ENCODE results near the gene ARID1B.

The ARID1B gene

DNA sequence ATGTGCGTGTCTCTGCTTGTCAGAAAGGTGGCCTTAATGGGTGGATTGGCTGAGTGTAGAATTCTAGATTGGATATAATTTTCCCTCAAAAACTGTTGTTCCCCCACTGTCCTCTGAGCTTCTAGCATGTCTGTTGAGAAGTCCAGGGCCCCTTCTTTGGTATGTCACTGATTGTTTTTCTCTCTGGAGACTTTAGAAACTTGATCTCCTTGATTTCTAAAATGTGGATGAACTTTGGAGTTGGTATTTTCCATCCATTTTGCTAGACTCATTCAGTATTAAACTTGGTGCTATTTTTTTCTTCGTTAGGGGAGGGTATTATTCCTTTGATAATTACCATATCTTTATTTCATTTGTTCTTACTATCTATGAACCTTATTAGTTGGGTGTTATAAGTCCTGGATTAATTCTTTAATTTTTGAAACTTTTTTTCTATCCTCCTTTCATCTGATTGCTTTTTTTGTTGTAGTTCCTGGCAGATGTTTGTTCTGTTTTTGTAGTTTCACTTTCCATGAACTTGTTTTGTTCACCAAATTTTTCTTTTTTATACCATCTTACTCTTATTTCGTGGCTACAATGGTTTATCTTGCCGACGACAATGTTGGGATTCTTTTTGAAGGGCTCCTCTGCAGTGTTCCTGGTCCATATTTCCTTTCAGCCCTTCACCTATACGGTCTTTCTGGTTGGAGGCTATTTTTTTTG, 68.4 kb downstream of the ARID1B start:
- H2AFZ ChIP-seq (ENCODE audit: insufficient read depth, low read length, poor library complexity): no peak overlapping the region
- no peak for DNase-seq
- no peak overlapping the region for H3K14ac ChIP-seq (ENCODE audit: low read length)
- WGBS (ENCODE audit: extremely low coverage, insufficient coverage, insufficient read length): no CpG with 5 or more reads among the region's 6 CpGs
- H2BK120ac ChIP-seq (ENCODE audit: insufficient read depth, low read length, poor library complexity): no peak overlapping the region
- H3K27ac ChIP-seq (ENCODE audit: low read depth, low read length): no peak overlapping the region
- no peak overlapping the region for H3K18ac ChIP-seq (ENCODE audit: low read length)
- H4K12ac ChIP-seq (ENCODE audit: low read depth, low read length): no peak overlapping the region
- H3K23ac ChIP-seq (ENCODE audit: low read length): no peak overlapping the region
- H3K79me2 ChIP-seq (ENCODE audit: control insufficient read depth, insufficient read depth, low read length, poor library complexity): peaks cover 8% of the 10 kb centered on the region
- H4K91ac ChIP-seq (ENCODE audit: low read depth, low read length): no peak overlapping the region
- peaks cover 0 to 2% of the 10 kb centered on the region in 2 experiments for H3K4me1 ChIP-seq (ENCODE audit: control insufficient read depth in 1 of 2, insufficient read depth in 2 of 2, low read length in 2 of 2)
- no peak overlapping the region for H3K4me3 ChIP-seq (ENCODE audit: low read depth, low read length)
- H2BK5ac ChIP-seq (ENCODE audit: low read depth, low read length, poor library complexity): no peak overlapping the region
- no peaks in the 10 kb centered on the region for H3K27me3 ChIP-seq (ENCODE audit: insufficient read depth, low read length)
- H2AK5ac ChIP-seq (ENCODE audit: low read length): no peak overlapping the region
- H2BK12ac ChIP-seq (ENCODE audit: low read length): no peak overlapping the region
- no peaks in the 10 kb centered on the region for H3K9me3 ChIP-seq (ENCODE audit: insufficient read depth, low read depth, low read length)
- H4K8ac ChIP-seq (ENCODE audit: low read depth, low read length): no peak overlapping the region
- H3K36me3 ChIP-seq (ENCODE audit: control insufficient read depth in 1 of 2, insufficient read depth in 2 of 2, low read length in 2 of 2): no peaks in the 10 kb centered on the region
- H3K4ac ChIP-seq (ENCODE audit: low read depth, low read length): no peak overlapping the region
- no peak overlapping the region for H3K4me2 ChIP-seq (ENCODE audit: low read length)
- H3K79me1 ChIP-seq (ENCODE audit: low read length): no peaks in the 10 kb centered on the region
- no peak overlapping the region for H3K9ac ChIP-seq (ENCODE audit: low read length)

DNA sequence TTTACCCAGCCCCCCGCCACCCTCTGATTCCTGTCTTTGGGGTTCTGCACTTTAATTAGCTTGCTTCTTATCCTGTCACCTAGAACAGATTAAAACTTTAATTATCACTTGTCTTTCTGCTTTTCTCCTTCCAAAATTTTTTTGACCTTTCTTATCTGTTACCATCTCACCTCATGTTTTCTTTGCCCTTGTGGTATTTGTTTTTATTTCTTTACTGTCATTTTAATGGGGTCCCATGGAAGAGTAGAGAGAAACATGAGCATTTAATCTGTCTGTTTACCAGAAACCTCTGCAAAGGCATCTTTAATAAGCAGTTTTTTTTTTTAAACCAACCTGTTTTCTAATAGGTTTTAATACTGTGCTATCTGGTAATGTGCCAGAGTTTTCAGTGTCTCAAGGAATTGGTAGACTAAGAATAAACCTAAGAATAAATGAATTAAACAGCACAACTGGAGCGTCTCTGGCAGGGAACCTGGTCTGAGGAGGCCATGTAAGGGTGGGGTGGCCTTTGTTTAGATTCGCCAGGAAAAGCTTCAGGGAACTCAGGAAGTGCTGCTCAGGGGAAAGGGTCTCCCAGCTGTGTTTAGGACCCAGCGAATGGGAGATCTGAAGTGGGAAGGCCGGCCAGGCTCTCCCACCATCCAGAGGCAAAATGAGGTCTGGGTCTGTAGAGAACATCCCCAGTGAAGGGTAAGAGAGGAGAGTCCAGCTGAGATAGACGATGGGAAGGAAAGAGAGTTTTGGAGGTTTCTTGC, 69.8 kb downstream of the ARID1B start:
- H3K18ac ChIP-seq (ENCODE audit: low read length): no peak overlapping the region
- H4K91ac ChIP-seq (ENCODE audit: low read depth, low read length): no peak overlapping the region
- H3K36me3 ChIP-seq (ENCODE audit: control insufficient read depth in 1 of 2, insufficient read depth in 2 of 2, low read length in 2 of 2): no peaks in the 10 kb centered on the region
- no peak overlapping the region for H2BK12ac ChIP-seq (ENCODE audit: low read length)
- H2AFZ ChIP-seq (ENCODE audit: insufficient read depth, low read length, poor library complexity): no peak overlapping the region
- H3K14ac ChIP-seq (ENCODE audit: low read length): no peak overlapping the region
- H3K4me3 ChIP-seq (ENCODE audit: low read depth, low read length): no peak overlapping the region
- H3K9me3 ChIP-seq (ENCODE audit: insufficient read depth, low read depth, low read length): no peaks in the 10 kb centered on the region
- no peaks in the 10 kb centered on the region for H3K27me3 ChIP-seq (ENCODE audit: insufficient read depth, low read length)
- no peak overlapping the region for H3K9ac ChIP-seq (ENCODE audit: low read length)
- no peak overlapping the region for H3K23ac ChIP-seq (ENCODE audit: low read length)
- no CpG with 5 or more reads among the region's 6 CpGs for WGBS (ENCODE audit: extremely low coverage, insufficient coverage, insufficient read length)
- no peak for DNase-seq
- H3K79me2 ChIP-seq (ENCODE audit: control insufficient read depth, insufficient read depth, low read length, poor library complexity): peaks cover 8% of the 10 kb centered on the region
- peak overlapping the region; percentile 44 for H4K12ac ChIP-seq (ENCODE audit: low read depth, low read length)
- H3K4me1 ChIP-seq (ENCODE audit: control insufficient read depth in 1 of 2, insufficient read depth in 2 of 2, low read length in 2 of 2): peaks cover 0 to 1% of the 10 kb centered on the region in 2 experiments
- no peak overlapping the region for H2BK5ac ChIP-seq (ENCODE audit: low read depth, low read length, poor library complexity)
- H3K4ac ChIP-seq (ENCODE audit: low read depth, low read length): peak overlapping the region; percentile 1
- H3K27ac ChIP-seq (ENCODE audit: low read depth, low read length): no peak overlapping the region
- H3K4me2 ChIP-seq (ENCODE audit: low read length): no peak overlapping the region
- no peak overlapping the region for H4K8ac ChIP-seq (ENCODE audit: low read depth, low read length)
- no peak overlapping the region for H2BK120ac ChIP-seq (ENCODE audit: insufficient read depth, low read length, poor library complexity)
- no peaks in the 10 kb centered on the region for H3K79me1 ChIP-seq (ENCODE audit: low read length)
- no peak overlapping the region for H2AK5ac ChIP-seq (ENCODE audit: low read length)

DNA sequence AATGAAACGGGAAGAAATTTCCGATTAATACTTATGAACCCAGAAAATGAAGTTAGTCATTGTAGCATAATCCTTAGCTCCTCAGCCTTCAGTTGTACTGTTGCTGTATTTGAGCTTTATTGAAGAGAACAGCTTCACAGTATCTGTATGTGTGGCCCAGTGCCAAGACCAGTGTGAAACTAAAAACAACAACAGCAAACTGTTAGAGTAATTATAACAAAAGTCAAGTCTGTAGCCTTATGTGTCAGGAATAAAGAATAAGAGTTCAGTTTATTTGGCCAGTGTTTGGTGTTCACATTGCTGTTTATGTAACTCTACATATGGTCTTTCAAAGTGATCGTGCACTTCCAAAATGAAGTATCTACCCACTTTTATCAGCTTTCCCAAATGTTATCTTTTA, 70.9 kb downstream of the ARID1B start:
- Histone ChIP-seq H3K9ac (ENCODE audit: low read length) (no peak overlapping the region), H2BK12ac (ENCODE audit: low read length) (no peak overlapping the region), H3K27me3 (ENCODE audit: insufficient read depth, low read length) (no peaks in the 10 kb centered on the region), H3K27ac (ENCODE audit: low read depth, low read length) (no peak overlapping the region), H3K79me1 (ENCODE audit: low read length) (no peaks in the 10 kb centered on the region), H3K4me2 (ENCODE audit: low read length) (no peak overlapping the region), H3K4ac (ENCODE audit: low read depth, low read length) (no peak overlapping the region), H3K36me3 (ENCODE audit: control insufficient read depth in 1 of 2, insufficient read depth in 2 of 2, low read length in 2 of 2) (no peaks in the 10 kb centered on the region), H3K9me3 (ENCODE audit: insufficient read depth, low read depth, low read length) (no peaks in the 10 kb centered on the region), H3K23ac (ENCODE audit: low read length) (no peak overlapping the region), H3K18ac (ENCODE audit: low read length) (no peak overlapping the region), H4K12ac (ENCODE audit: low read depth, low read length) (no peak overlapping the region), H2BK120ac (ENCODE audit: insufficient read depth, low read length, poor library complexity) (no peak overlapping the region), H4K91ac (ENCODE audit: low read depth, low read length) (no peak overlapping the region), H4K8ac (ENCODE audit: low read depth, low read length) (no peak overlapping the region), H2AFZ (ENCODE audit: insufficient read depth, low read length, poor library complexity) (no peak overlapping the region), H3K14ac (ENCODE audit: low read length) (no peak overlapping the region), H3K4me1 (ENCODE audit: control insufficient read depth in 1 of 2, insufficient read depth in 2 of 2, low read length in 2 of 2) (no peaks in the 10 kb centered on the region), H2AK5ac (ENCODE audit: low read length) (no peak overlapping the region), H2BK5ac (ENCODE audit: low read depth, low read length, poor library complexity) (no peak overlapping the region), H3K79me2 (ENCODE audit: control insufficient read depth, insufficient read depth, low read length, poor library complexity) (peaks cover 8% of the 10 kb centered on the region), H3K4me3 (ENCODE audit: low read depth, low read length) (no peak overlapping the region)
- WGBS (ENCODE audit: extremely low coverage, insufficient coverage, insufficient read length): no CpG with 5 or more reads among the region's 3 CpGs
- DNase-seq: no peak

DNA sequence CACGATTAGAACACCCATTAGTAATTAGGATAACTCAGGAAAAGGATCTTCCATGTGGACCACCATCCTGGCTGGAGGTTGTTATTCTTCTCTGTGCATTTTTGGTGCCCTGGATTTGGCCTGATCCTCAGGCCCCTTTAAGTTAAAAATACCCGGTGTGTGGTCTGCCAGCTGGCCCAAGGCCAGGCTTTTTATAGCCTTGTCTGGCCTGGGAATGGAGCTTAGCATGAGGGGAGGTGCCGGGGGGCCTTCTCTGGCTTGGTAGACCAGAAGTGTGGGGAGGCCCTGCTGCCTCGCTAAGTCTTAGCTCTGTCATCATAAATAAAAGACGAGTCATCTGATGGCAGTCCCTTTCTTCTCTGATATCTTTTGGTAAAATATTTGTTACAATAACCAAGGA, 71.4 kb downstream of the ARID1B start:
- Histone ChIP-seq H3K14ac (ENCODE audit: low read length) (no peak overlapping the region), H3K9me3 (ENCODE audit: insufficient read depth, low read depth, low read length) (no peaks in the 10 kb centered on the region), H3K27ac (ENCODE audit: low read depth, low read length) (no peak overlapping the region), H3K9ac (ENCODE audit: low read length) (no peak overlapping the region), H3K79me1 (ENCODE audit: low read length) (no peaks in the 10 kb centered on the region), H4K8ac (ENCODE audit: low read depth, low read length) (no peak overlapping the region), H3K79me2 (ENCODE audit: control insufficient read depth, insufficient read depth, low read length, poor library complexity) (peaks cover 11% of the 10 kb centered on the region), H3K27me3 (ENCODE audit: insufficient read depth, low read length) (no peaks in the 10 kb centered on the region), H2BK5ac (ENCODE audit: low read depth, low read length, poor library complexity) (no peak overlapping the region), H3K23ac (ENCODE audit: low read length) (no peak overlapping the region), H3K4me1 (ENCODE audit: control insufficient read depth in 1 of 2, insufficient read depth in 2 of 2, low read length in 2 of 2) (no peaks in the 10 kb centered on the region), H4K91ac (ENCODE audit: low read depth, low read length) (no peak overlapping the region), H3K4me3 (ENCODE audit: low read depth, low read length) (no peak overlapping the region), H3K4ac (ENCODE audit: low read depth, low read length) (no peak overlapping the region), H3K4me2 (ENCODE audit: low read length) (no peak overlapping the region), H3K36me3 (ENCODE audit: control insufficient read depth in 1 of 2, insufficient read depth in 2 of 2, low read length in 2 of 2) (no peaks in the 10 kb centered on the region), H2AK5ac (ENCODE audit: low read length) (no peak overlapping the region), H4K12ac (ENCODE audit: low read depth, low read length) (no peak overlapping the region), H3K18ac (ENCODE audit: low read length) (no peak overlapping the region), H2BK120ac (ENCODE audit: insufficient read depth, low read length, poor library complexity) (no peak overlapping the region), H2AFZ (ENCODE audit: insufficient read depth, low read length, poor library complexity) (no peak overlapping the region), H2BK12ac (ENCODE audit: low read length) (no peak overlapping the region)
- WGBS (ENCODE audit: extremely low coverage, insufficient coverage, insufficient read length): no CpG with 5 or more reads among the region's 5 CpGs
- no peak for DNase-seq

Measured in trophoblast cell (in vitro differentiated cells and primary cell).